Prostate gland (tissue), 2 donors: ENCODE results near the gene OTUB2. TPM values are rescaled to one million over a fixed set of nuclear protein-coding genes. Genes with fewer than 3 reads are reported as not detected.

Source experiments
- DNase-seq: peaks from one replicate; pipeline ENCODE4 v3.0.0-alpha.2; 2019; ENCODE audit warnings: low spot score
- H3K27ac ChIP-seq, 2 donors: fragments of 200-600 bp; sonication (generic); 2 replicates each; pipeline ENCODE4 v1.5.1; 2017 to 2019
- H3K27me3 ChIP-seq: fragments of 200-600 bp; sonication (generic); replicated peaks from 2 replicates; pipeline ENCODE4 v1.5.1; 2019; ENCODE audit not compliant: insufficient read depth
- H3K36me3 ChIP-seq, 2 donors: fragments of 200-600 bp; sonication (generic); 1 replicate in 1 of 2; 2 replicates in 1 of 2; pipeline versions ENCODE4 v1.5.1 to v1.8.1; 2017 to 2019
- H3K4me1 ChIP-seq: fragments of 200-600 bp; sonication (generic); replicated peaks from 2 replicates; pipeline ENCODE4 v1.5.1; 2019
- H3K4me3 ChIP-seq, 2 donors: fragments of 200-600 bp; sonication (generic); 2 replicates each; pipeline ENCODE4 v1.5.1; 2017 to 2019
- H3K9me3 ChIP-seq: fragments of 200-600 bp; sonication (generic); 2 replicates; pipeline ENCODE4 v1.5.1; 2017
- POLR2A ChIP-seq: fragments of 450-650 bp; IDR thresholded peaks from one replicate; pipeline ENCODE4 v1.6.1; 2016; ENCODE audit warnings: antibody characterized with exemption, mild to moderate bottlenecking
- POLR2AphosphoS5 ChIP-seq: sonication (generic); formaldehyde crosslinking; IDR thresholded peaks from one replicate; pipeline ENCODE4 v1.6.1; 2017; ENCODE audit warnings: antibody characterized with exemption
- WGBS: methylation state at CpG from one replicate; pipeline ENCODE4 v1.1.5; 2018; 5-methylcytosine and 5-hydroxymethylcytosine counted together
- intact Hi-C: fragments of 100-400 bp; cut with DNase I; formaldehyde crosslinking; loops from one replicate; pipeline ENCODE4 v1.14.2; 2022
- total RNA-seq, 2 donors: library from RNA; depleted of rRNA; stranded (reverse); fragments of >200 nt; gene quantifications; one replicate each; pipeline ENCODE4 v1.1.0, GENCODE V29; 2016
- TF ChIP-seq, protein P1 (sequence below), 4 experiments: fragments of 200-600 bp in 2 of 4; fragments of 450-650 bp in 2 of 4; sonication (generic) in 2 of 4; IDR thresholded peaks; 1 replicate in 3 of 4; 2 replicates in 1 of 4; pipeline ENCODE4 v1.5.1; 2016 to 2019; ENCODE audit warnings: antibody characterized with exemption in 4 of 4, mild to moderate bottlenecking in 2 of 4, moderate library complexity in 2 of 4

Gene OTUB2
- total RNA-seq, 2 donors from 2014 or later = 1.5 to 3.0 TPM

DNA sequence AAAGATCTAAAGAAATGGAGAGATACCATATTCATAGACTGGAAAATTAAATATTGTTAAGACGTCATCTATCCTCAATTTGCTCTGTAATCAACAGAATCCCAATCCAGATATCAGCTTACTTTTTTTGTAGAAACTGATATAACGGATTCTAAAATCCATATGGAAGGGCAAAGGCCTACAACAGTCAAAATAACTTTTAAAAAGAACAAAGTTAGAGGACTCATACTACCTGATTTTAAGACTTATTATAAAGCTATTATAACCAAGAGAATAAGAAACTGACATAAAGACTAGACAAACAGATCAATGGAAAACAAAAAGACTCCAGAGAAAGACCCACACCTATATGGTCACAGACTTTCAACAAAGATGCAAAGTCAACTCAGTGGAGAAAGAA is 48.9 kb downstream of the OTUB2 start:
- TF ChIP-seq POLR2AphosphoS5 (no peak), POLR2A (no peak)
- TF ChIP-seq, protein P1, sequence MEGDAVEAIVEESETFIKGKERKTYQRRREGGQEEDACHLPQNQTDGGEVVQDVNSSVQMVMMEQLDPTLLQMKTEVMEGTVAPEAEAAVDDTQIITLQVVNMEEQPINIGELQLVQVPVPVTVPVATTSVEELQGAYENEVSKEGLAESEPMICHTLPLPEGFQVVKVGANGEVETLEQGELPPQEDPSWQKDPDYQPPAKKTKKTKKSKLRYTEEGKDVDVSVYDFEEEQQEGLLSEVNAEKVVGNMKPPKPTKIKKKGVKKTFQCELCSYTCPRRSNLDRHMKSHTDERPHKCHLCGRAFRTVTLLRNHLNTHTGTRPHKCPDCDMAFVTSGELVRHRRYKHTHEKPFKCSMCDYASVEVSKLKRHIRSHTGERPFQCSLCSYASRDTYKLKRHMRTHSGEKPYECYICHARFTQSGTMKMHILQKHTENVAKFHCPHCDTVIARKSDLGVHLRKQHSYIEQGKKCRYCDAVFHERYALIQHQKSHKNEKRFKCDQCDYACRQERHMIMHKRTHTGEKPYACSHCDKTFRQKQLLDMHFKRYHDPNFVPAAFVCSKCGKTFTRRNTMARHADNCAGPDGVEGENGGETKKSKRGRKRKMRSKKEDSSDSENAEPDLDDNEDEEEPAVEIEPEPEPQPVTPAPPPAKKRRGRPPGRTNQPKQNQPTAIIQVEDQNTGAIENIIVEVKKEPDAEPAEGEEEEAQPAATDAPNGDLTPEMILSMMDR (IDR thresholded peaks at IDR 0.05) = no peak
- H3K36me3 ChIP-seq = no peaks in the 10 kb centered on the region
- H3K27ac ChIP-seq = no peak overlapping the region
- no peak for DNase-seq
- H3K9me3 ChIP-seq = no peaks in the 10 kb centered on the region
- intact Hi-C loops = no loop called here
- H3K4me3 ChIP-seq = no peak overlapping the region
- H3K27me3 ChIP-seq = no peaks in the 10 kb centered on the region
- WGBS = 97% methylated on average over 2 of the region's 2 CpGs
- H3K4me1 ChIP-seq = peaks cover 16% of the 10 kb centered on the region

DNA sequence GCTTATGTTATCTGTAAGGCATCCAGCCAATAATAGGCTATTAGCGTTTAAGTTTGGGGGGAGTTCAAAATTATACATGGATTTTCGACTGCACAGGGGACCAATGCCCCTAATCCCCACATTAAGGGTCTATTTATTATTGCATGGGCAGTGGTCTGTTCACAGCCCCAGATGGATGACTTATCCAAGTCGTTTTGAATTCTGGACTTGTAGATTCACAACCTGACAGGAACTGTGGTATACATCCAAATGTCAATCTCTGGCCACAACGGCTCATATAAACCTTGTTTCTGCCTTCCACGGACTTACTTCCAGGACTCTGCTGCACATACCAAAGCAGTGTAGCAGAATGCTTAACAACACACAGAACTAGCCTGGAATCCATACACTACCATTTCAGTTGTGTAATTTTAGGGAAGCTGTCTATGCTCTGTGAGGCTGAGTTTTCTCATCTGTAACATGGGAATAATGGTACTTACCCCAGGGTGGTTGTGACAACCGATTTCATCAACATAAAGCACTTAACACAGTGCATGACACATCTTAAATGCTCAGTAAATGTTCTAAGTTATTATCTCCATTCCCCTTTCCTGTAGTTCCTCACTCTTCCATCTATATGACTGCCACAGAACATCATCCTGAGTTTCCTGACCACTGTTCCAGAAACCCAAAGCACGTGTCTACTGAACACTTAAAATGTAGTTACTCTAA is 51.1 kb downstream of the OTUB2 start:
- intact Hi-C loops = no loop called here
- no peak for DNase-seq
- Histone ChIP-seq H3K4me1 (peaks cover 16% of the 10 kb centered on the region), H3K4me3 (peak overlapping the region in 1 of 2 donors; percentile 2), H3K27me3 (no peaks in the 10 kb centered on the region), H3K27ac (no peak overlapping the region), H3K9me3 (no peaks in the 10 kb centered on the region), H3K36me3 (no peaks in the 10 kb centered on the region)
- 65% methylated on average over 7 of the region's 7 CpGs for WGBS
- no peak for TF ChIP-seq POLR2AphosphoS5
- TF ChIP-seq POLR2A = no peak
- TF ChIP-seq, protein P1 (IDR thresholded peaks at IDR 0.05) = no peak

GRCh38 chr14:94077823-94078222 is 51.7 kb downstream of the OTUB2 start:
- WGBS = 86% methylated on average over 5 of the region's 5 CpGs
- intact Hi-C loops = no loop called here
- Histone ChIP-seq H3K4me1 (peaks cover 16% of the 10 kb centered on the region), H3K27me3 (no peaks in the 10 kb centered on the region), H3K27ac (no peak overlapping the region), H3K36me3 (no peaks in the 10 kb centered on the region), H3K9me3 (no peaks in the 10 kb centered on the region), H3K4me3 (peak overlapping the region in 1 of 2 donors; percentile 93)
- DNase-seq = no peak
- TF ChIP-seq, protein P1 (IDR thresholded peaks at IDR 0.05) = no peak
- TF ChIP-seq POLR2AphosphoS5 (no peak), POLR2A (no peak)

DNA sequence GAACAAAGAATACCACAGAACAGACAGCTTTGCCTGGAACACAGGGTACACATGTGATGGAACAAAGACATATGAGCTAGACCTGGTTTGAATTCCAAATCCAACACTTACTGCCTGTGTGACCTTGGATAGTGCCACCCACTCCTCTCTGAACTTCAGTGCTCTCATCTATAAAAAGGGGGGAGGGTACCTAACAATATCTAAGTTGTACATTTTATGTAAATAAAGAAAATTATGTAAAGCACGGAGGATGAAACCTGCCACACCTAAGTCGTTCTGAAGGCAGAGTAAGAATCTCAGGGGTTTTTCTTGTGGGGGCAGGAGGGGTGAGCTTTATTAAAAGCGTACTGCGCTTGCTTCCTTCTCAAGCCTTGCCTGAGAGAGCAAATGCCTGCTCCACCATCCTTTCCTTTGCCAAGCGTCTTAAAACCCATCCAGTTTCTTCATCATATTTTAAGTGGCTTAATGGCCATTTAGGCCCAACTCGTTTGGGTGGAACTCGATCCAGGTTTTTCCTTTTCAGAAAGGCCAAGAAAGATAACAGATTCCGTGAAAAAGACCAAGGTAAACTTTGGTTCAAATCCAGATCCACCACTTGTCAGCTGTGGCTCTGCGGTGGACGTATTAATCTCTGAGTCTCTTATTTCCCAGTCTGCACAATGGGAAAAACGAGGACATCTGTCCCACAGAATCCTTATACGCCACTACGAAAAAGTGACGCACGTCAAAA is 53.9 kb downstream of the OTUB2 start:
- TF ChIP-seq POLR2A (no peak), POLR2AphosphoS5 (no peak)
- TF ChIP-seq, protein P1 (IDR thresholded peaks at IDR 0.05) = no peak
- H3K4me3 ChIP-seq = peak overlapping the region; percentile 93 to 96
- peaks cover 16% of the 10 kb centered on the region for H3K4me1 ChIP-seq
- H3K27ac ChIP-seq = peak overlapping the region; percentile 87 to 88
- H3K9me3 ChIP-seq = no peaks in the 10 kb centered on the region
- DNase-seq = no peak
- no peaks in the 10 kb centered on the region for H3K36me3 ChIP-seq
- intact Hi-C loops = loop anchor here (5.0 kb wide), 1 partner anchor 47 kb away; the partner anchor contains the start of gene IFI27L2
- WGBS = 2% methylated on average over 15 of the region's 15 CpGs
- H3K27me3 ChIP-seq = no peaks in the 10 kb centered on the region
